IPS-18a (cell line): ENCODE measurements around the gene KRTAP13-3.

ENCODE experiments used
- H3K27ac ChIP-seq: one replicate; pipeline ENCODE4 v1.5.1; 2013; ENCODE audit warnings: low read length
- H3K27me3 ChIP-seq: one replicate; pipeline ENCODE4 v1.6.1; 2013; ENCODE audit warnings: mild to moderate bottlenecking, low read length; ENCODE audit not compliant: control insufficient read depth, insufficient read depth
- H3K36me3 ChIP-seq: one replicate; pipeline ENCODE4 v1.6.1; 2013; ENCODE audit warnings: low read depth, low read length; ENCODE audit not compliant: control insufficient read depth
- H3K4me1 ChIP-seq: one replicate; pipeline ENCODE4 v1.6.1; 2013; ENCODE audit warnings: low read depth, low read length; ENCODE audit not compliant: control insufficient read depth
- H3K4me3 ChIP-seq: one replicate; pipeline ENCODE4 v1.5.1; 2013; ENCODE audit warnings: low read length
- H3K9ac ChIP-seq: one replicate; pipeline ENCODE4 v1.6.1; 2013; ENCODE audit warnings: mild to moderate bottlenecking, low read length, moderate library complexity
- H3K9me3 ChIP-seq: one replicate; pipeline ENCODE4 v1.6.1; 2013; ENCODE audit warnings: low read depth, low read length; ENCODE audit not compliant: control insufficient read depth

Gene KRTAP13-3

GRCh38 chr21:30426731-30427130, 1.0 kb upstream of the KRTAP13-3 start:
- H3K27me3 ChIP-seq = no peaks in the 10 kb centered on the region
- H3K9ac ChIP-seq = no peak overlapping the region
- no peak overlapping the region for H3K27ac ChIP-seq

GRCh38 chr21:30415993-30416392, 9.7 kb downstream of the KRTAP13-3 start:
- Histone ChIP-seq H3K36me3 (no peaks in the 10 kb centered on the region), H3K9ac (no peak overlapping the region), H3K27me3 (no peaks in the 10 kb centered on the region), H3K27ac (no peak overlapping the region), H3K4me1 (no peaks in the 10 kb centered on the region), H3K4me3 (no peak overlapping the region), H3K9me3 (peaks cover 10% of the 10 kb centered on the region)

More at GRCh38 chr21:30426731-30427130, 1.0 kb upstream of the KRTAP13-3 start:
- Histone ChIP-seq H3K9me3 (no peaks in the 10 kb centered on the region), H3K36me3 (no peaks in the 10 kb centered on the region), H3K4me1 (peaks cover 11% of the 10 kb centered on the region), H3K4me3 (no peak overlapping the region)

GRCh38 chr21:30408782-30409494, 16.8 kb downstream of the KRTAP13-3 start:
- H3K4me3 ChIP-seq = no peak overlapping the region
- no peak overlapping the region for H3K9ac ChIP-seq
- no peak overlapping the region for H3K27ac ChIP-seq
- no peaks in the 10 kb centered on the region for H3K36me3 ChIP-seq
- no peaks in the 10 kb centered on the region for H3K9me3 ChIP-seq
- no peaks in the 10 kb centered on the region for H3K4me1 ChIP-seq
- no peaks in the 10 kb centered on the region for H3K27me3 ChIP-seq

GRCh38 chr21:30395731-30396130, 30.0 kb downstream of the KRTAP13-3 start, which contains the start of gene KRTAP13-1:
Gene KRTAP13-1 (plus strand): TSS chr21:30396031. CDS start chr21:30396087, 56 bp downstream.
- no peaks in the 10 kb centered on the region for H3K27me3 ChIP-seq
- no peaks in the 10 kb centered on the region for H3K36me3 ChIP-seq
- H3K4me3 ChIP-seq = no peak within 1 kb of the TSS
- no peak within 1 kb of the TSS for H3K27ac ChIP-seq
- no peak within 1 kb of the TSS for H3K9ac ChIP-seq
- no peaks in the 10 kb centered on the region for H3K4me1 ChIP-seq
- no peaks in the 10 kb centered on the region for H3K9me3 ChIP-seq

- no peaks in the 10 kb centered on the region for H3K4me1 ChIP-seq
- H3K27ac ChIP-seq = no peak overlapping the region
- H3K9ac ChIP-seq = no peak overlapping the region
- H3K36me3 ChIP-seq = no peaks in the 10 kb centered on the region
- no peaks in the 10 kb centered on the region for H3K9me3 ChIP-seq
- H3K4me3 ChIP-seq = no peak overlapping the region
- H3K27me3 ChIP-seq = no peaks in the 10 kb centered on the region
Observed at GRCh38 chr21:30391492-30392025, 34.2 kb downstream of the KRTAP13-3 start.

GRCh38 chr21:30382201-30382600, 43.5 kb downstream of the KRTAP13-3 start:
- Histone ChIP-seq H3K36me3 (no peaks in the 10 kb centered on the region), H3K4me3 (no peak overlapping the region), H3K9me3 (no peaks in the 10 kb centered on the region), H3K27me3 (no peaks in the 10 kb centered on the region), H3K27ac (no peak overlapping the region), H3K4me1 (no peaks in the 10 kb centered on the region), H3K9ac (no peak overlapping the region)
